Amniotic epithelial cell (primary cell): ENCODE measurements around the gene LUM.

Experiments used
- DNase-seq: peaks from one replicate; pipeline ENCODE4 v3.0.0-alpha.2; 2010; ENCODE audit warnings: low read depth

LUM gene

GRCh38 chr12:91111366-91112325 is at the start of gene LUM:
TSS of gene LUM (minus strand) at chr12:91111494. CDS start at chr12:91108979, 2,515 bp downstream.
- DNase-seq = peak; percentile 92

- DNase-seq = no peak
These were observed 49.7 kb upstream of the LUM start for GRCh38 chr12:91161009-91161408.

- no peak for DNase-seq
These were observed 44.7 kb upstream of the LUM start for GRCh38 chr12:91155990-91156389.

- no peak for DNase-seq
These were observed 42.8 kb upstream of the LUM start for GRCh38 chr12:91154131-91154530.

- DNase-seq = peak; percentile 92
These were observed 32.8 kb upstream of the LUM start for GRCh38 chr12:91144053-91144452.

GRCh38 chr12:91143206-91143605 is 31.9 kb upstream of the LUM start:
- DNase-seq = peak; percentile 59

- DNase-seq = peak; percentile 93
These were observed 30.9 kb upstream of the LUM start for GRCh38 chr12:91142221-91142631.

- DNase-seq = peak; percentile 98
These were observed 29.0 kb upstream of the LUM start for GRCh38 chr12:91140026-91140931.

GRCh38 chr12:91139286-91139685 is 28.0 kb upstream of the LUM start:
- DNase-seq = peak; percentile 79

GRCh38 chr12:91138337-91138920 is 27.1 kb upstream of the LUM start:
- DNase-seq = peak; percentile 81

- peak; percentile 96 for DNase-seq
These were observed 22.6 kb upstream of the LUM start for GRCh38 chr12:91133871-91134270.

- no peak for DNase-seq
These were observed 18.5 kb upstream of the LUM start for GRCh38 chr12:91129662-91130362.

- peak; percentile 81 for DNase-seq
These were observed 16.5 kb upstream of the LUM start for GRCh38 chr12:91127751-91128150.

- no peak for DNase-seq
These were observed 16.0 kb upstream of the LUM start for GRCh38 chr12:91127306-91127705.

- no peak for DNase-seq
These were observed 15.2 kb upstream of the LUM start for GRCh38 chr12:91126516-91126915.

- no peak for DNase-seq
These were observed 12.1 kb upstream of the LUM start for GRCh38 chr12:91123236-91123916.

- no peak for DNase-seq
These were observed 9.5 kb upstream of the LUM start for GRCh38 chr12:91120781-91121180.

GRCh38 chr12:91119089-91119488 is 7.8 kb upstream of the LUM start:
- peak; percentile 60 for DNase-seq

GRCh38 chr12:91113621-91114020 is 2.3 kb upstream of the LUM start:
- no peak for DNase-seq

- no peak for DNase-seq
These were observed 876 bp downstream of the LUM start for GRCh38 chr12:91110311-91110924.
